OCI-M2 (cell line): ENCODE results near the gene LRRC4C.

Experiments
- DNase-seq: peaks from one replicate; lab custom pipeline; 2025; ENCODE audit not compliant: unreplicated experiment; lab: John Stamatoyannopoulos, UW

Gene LRRC4C

DNA sequence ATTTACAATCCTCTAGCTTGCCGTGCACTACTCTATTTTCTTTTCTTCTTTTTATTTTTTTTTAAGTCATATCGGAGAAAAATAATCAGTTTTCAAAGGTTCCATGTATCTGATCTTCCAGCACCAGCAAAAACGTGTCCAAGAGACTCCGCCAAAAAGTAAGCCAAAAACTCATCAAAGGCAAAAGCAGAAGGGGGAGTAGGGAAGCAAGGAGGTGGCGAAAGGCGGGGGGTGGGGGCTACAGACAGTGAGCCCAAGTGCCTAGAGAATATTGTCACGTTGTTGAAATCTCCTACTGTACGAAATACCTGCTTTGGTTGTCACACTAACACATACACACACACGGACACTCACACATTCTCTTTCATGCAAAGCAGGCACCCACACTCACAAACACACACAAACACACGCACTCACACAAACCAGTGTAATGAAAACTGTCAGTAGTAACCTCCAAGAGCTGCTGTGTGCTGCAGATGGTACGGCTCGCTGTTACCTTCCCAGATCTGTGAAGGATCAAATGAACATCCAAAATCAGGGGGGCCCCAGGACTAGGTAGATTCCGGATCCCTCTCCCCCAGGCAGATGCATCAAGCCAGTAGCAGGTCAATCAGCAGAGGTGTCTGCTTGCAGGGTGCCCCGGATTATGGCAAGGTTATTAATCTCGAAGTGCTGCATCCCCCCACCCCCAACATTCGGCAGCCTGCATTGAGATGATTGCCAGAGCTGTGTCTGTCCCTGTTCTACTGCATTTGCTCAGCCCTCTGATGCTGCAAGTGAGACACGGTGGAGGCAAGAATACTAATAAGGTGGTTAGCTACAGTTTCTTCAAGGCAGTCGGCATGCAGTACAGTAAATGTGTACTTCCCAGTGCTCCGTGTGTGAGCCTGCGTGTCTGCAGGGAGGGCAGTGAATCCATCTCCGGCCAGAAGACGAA is at the start of gene LRRC4C:
LRRC4C (minus strand) TSS at position 188 of the 937 bp plus-strand sequence.
- no peak for DNase-seq

DNA sequence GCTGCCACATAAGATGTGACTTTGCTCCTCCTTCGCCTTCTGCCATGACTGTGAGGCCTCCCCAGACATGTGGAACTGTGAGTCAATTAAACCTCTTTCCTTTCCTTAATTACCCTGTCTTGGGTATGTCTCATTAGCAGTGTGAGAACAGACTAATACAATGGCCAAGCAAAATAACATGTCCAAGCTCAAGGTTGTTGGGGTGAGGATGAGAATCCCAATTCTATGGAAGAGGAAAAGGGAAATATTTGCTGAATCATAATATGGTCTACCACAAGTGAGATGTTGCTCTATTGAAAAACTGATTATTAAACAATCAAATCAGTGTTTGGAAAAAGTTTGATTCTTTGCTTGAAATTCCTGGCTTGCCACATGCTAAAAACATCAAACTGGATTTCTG is 48.7 kb upstream of the LRRC4C start:
- no peak for DNase-seq

DNA sequence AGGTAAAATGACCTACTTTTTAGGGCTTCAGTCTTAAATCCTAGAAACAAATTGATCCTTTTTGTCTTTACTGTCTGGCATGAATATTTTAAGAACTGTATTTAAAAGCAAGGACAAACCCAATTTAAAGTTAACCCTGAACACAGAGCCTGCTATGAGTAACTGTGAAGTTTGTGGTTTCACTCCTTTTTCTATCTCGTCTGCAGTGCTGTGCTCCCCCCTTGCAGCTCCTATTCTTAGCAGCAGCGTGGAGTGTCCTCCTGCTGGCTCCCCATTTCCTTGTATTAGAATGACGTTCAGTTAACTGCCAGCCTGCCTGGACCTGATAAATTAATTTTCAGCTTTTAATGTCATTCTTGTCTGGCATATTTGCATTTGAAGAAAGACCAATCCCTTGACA is 40.0 kb upstream of the LRRC4C start:
- DNase-seq = no peak

DNA sequence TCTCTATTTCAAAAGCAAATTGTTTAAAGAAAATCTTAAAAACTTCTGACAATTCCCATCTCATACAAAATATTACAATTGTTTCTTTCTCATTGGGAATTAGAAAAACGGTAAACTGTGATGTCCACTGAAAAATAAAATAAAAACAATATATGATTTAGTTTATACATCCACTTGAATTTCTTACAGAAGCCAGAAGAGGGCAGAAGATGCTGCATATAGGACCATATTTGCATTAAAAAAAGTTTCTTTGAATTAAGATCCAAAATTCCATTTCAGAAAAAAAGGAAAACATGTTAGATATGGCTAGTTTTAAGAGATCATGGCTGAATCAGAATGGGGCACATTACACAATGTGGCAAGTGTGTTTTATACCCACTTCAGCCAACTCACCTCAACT is 39.3 kb upstream of the LRRC4C start:
- no peak for DNase-seq

DNA sequence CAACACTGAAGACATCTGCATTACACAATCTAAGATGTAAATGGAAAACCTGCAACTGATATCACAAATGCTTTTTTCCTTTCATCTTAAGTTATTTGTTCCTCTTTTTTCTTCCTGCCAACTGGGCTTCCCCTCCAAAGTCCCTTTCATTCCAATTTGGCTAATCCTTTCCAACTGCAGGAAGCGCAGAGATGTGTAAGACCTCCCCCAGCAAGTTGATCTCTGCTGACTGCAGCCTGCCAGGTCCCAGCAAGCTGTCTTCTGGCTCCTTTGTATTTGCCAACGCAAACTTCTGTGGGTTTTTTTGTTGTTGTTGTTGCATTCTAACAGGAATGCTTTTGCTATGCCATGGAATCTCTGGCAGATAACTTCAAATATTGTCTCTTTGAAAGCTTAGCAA is 38.5 kb upstream of the LRRC4C start:
- no peak for DNase-seq

DNA sequence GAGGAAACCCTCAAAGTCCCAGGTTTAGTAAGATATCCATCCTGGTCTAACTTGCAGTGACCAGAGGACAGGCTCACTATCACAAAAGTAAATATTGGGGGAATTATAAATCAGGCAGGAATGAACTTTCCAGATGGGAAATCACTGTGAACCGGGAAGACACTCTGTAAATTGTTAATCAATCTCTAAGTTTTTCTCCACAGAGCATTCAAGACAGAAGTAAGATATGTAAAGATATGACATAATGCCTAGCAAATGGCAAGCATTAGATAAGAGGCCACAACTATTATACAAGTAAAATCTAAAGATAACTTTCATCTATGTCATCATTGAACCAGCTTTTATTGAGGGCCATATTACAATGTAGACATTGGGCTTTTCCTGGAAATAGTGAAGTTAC is 35.3 kb upstream of the LRRC4C start:
- no peak for DNase-seq

DNA sequence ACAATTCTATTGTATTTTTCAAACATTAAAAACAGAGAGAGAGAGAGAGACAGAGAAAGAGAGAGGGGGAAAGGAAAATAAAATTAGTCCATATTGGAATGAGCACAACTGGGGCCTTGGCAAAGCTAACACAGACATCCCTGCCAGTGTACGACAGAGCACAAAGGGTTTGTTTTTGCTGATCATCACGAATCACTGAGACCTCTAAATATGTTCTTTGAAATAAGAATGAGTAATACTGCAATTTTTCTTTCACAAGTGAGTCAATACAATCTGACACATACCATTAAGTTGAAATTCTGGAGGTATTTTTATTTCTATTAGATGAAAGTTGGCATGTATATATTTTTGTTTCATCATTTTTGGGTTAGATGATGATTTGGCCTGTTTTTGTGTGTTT is 27.0 kb upstream of the LRRC4C start:
- no peak for DNase-seq

DNA sequence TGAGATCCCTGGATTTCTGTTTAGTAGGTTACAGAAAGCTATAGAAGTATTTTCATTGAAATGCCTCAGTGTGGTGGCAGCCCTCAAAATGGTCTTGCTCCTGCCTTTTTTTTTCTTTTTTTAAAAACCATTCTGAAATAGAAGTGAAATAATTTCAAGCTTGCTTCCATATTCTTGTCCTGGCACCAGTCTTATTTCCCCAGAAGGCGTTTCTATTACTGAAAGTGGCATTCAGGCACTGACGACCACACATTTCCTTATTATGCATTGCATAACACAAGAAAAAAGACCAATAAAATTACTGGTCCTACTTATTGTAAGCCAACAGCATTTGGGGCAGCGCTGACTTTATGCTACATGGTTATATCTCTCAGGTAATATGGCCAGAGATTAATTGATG is 24.5 kb upstream of the LRRC4C start:
- DNase-seq = no peak

DNA sequence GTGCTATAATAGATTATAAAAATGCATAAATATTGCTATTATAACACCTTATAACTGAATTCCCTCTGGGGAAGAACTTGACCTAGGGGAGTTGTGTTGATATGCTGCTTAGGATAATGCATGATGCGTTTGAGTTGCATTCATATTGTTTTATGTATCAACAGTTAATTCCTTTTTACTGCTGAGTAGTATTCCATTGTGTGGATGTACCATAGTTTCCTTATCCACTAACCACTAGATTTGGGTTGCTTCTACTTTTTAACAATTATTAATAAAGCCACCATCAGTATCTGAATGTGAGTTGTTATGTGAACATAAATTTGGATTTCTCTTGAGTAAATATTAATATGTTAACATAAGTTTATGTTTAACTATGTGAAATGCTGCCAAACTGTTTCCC is 19.7 kb upstream of the LRRC4C start:
- no peak for DNase-seq

DNA sequence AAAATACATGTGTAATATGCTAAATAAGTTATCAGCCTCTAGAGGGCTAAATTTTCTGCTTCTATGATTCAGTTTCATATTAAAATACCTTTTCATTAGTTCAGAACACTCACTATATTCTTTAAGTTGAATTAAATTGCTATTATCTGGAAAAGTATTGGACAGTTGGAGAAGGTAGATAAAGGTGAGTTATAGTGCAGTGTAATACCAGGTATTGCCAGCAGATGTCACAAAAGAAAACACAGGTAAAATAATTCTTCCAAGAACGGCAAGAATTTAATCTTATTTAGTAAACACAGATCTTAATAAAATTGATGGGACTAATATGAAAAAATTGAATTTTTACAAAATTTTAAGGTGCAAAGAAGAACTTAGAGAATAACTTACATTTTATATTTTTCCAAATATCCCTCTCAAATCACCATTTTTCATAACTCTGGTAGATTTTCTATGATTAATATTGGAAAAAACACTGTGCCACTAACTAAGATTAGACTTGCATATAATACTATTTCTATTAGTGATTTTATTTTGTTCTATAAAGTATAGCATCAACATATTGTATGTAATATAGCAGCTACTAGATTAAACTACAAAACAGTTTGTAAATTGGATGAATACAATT is 1.7 kb upstream of the LRRC4C start:
- DNase-seq = no peak

DNA sequence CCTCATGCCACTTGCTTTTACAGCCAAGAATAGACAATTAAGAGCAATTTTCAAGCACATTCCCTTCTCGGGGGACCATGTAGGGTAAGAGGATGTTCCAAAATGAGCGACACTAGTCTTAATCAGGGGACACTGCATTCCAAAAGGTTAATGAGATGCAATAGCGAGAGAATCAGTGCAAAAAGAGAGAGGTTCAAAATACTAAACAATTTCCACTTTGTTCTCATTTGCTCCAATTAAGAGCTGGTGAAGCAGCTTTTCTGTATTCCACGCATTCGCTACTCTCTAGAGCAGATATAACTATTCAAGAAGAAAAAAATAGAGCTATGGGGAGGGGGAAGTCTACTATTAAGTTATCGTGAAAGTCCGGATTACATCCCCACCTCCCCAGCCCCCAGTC is 811 bp downstream of the LRRC4C start:
- DNase-seq = no peak

DNA sequence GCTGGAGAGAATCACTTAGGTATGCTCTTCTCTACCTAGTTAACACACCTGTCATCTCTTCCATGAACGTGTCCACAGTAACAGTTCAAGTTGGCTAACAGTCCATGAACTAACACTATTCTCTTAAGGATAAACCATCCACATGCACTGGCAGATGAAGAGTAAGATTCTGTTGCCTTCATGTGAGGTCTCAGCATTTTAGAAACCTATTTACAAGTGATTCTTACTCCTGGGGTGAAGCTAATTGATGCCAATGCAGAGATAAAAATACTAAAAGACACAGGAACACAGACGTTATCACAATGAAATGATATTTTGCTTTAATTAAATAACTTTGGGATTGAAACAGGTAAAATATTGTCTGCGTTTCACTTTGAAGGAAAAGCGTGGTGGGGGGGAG is 1.3 kb downstream of the LRRC4C start:
- DNase-seq = no peak

DNA sequence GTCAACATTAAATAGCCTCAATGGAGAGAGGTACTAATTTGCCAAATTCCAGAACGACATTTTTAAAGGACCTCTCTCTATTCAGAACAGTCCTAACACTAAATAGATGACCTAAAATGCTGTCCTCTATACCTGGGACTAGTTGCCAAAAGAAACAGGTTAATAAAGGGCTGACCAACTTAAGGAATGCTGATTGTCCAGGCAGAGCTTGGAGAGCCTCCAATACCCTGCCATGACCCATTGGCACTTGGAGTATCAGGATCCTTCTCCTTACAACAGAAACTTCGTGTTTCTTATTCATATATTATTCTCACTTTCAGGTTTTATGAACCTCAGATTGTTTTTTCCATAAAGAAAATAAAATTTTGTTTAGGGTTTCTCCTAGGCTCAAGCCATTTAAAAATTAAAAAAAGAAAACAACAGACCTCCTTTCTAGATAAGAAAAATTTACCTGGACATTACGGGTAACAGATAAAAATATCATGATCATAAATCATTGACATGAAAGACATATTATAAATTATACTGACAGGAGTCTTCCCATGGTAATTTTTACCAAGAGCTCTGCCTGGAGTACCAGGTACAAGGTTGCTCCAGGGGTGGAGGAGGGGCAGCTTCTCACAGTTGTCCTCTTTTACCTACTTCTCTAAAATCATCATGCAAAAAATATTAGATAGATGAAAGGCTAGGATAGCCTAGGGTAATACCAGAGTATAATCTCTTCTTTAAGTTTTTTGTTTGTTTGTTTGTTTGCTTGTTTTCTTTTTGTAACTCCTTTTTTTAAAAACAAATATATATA is 2.0 kb downstream of the LRRC4C start:
- DNase-seq = no peak

DNA sequence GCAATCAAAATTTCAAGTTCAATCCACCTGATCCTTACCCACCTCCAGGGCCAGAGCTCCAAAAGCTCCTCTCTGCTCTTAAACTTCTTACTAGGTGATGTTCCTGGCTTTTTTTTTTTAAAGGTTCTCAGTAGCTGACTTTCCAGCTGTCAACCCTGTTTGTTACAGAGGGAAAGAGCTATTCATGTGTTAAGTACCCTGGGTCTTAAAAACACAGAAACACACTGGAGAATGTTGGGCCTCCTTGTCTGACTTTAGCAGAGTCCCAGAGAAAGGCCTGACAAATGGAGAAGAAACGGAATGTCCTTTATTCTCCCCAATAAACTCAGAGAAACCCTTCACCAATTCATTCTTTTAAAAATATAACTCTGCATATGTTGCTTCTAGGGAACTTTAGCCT is 3.2 kb downstream of the LRRC4C start:
- no peak for DNase-seq

DNA sequence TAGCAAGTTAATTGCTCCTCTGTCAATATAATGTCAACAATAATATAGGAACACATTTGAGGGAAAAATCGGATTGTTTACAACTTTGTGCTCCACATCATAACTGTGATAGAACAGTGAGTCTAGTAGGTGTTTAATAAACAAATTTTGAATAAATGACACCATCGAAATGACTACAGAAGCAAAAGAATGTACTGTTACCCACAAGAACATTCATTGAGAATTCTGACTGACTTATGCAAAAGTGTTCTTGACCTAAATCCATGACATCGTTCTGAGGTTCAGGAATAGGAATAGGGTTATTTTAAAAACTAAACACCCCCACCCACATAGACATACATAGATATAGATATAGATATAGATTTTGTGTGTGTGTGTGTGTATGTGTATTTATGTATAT is 8.4 kb downstream of the LRRC4C start:
- DNase-seq = no peak

DNA sequence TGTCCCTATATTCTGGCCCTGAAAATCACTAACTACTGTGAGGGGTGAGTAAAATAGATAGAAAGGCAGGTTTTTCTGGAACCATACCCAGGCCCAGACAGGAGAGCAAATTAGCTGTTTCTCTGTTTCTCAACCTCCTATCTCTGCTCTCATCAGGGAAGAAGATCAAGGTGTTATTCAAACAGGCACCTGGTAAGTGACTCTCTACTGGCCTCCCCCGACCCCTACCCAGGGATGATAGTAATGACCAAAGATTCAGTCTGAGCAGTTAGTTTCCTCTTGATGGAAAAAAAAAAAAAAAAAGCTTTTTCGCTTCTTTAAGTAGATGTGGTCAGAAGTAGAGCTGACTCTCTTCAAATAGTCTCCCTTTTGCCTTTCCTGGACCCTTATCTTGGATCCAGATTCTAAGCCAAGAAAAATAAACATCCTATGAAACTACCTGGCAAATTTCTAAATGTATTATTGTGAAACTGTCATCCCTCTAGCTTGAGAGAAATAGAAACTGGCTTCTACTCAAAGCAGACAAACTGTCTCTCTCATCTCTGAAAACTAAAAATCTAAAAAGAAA is 9.9 kb downstream of the LRRC4C start:
- no peak for DNase-seq

DNA sequence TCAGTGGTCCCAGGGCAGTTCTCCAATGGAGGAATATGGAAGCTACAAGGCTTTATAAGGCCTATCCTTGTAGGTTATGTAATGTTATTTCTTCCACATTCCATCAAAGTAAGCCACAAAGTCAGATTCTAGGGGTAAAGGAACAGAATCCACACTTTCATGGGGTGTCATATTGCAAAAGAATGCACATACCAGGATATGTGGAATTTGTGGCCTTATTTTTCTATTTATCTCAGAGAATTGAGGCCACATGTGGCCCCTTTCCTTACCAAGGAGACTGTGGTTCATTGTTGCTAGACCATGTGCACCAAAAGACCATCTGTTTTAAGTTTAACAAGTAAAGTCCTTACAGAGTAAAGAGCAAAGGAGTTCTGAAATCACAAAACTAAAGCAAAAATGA is 12.9 kb downstream of the LRRC4C start:
- DNase-seq = no peak

DNA sequence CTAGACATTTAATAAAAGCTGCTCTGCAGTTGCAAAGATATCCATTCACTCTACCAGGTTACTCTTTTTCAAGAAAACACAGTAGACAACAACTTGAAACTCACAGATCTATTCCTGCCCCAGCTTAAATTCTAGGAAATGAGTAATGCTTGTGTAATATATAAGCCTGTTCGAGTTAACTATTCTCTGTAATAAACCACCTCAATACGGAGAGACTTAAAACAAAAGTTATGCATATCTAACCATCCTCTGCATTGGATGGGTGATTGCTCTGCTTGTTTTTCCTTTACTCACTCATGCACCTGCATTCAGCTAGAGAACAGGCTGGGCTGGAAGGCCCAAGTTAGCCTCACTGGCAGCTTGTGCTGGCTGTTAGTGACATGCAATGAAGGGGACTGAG is 13.3 kb downstream of the LRRC4C start:
- DNase-seq = no peak

DNA sequence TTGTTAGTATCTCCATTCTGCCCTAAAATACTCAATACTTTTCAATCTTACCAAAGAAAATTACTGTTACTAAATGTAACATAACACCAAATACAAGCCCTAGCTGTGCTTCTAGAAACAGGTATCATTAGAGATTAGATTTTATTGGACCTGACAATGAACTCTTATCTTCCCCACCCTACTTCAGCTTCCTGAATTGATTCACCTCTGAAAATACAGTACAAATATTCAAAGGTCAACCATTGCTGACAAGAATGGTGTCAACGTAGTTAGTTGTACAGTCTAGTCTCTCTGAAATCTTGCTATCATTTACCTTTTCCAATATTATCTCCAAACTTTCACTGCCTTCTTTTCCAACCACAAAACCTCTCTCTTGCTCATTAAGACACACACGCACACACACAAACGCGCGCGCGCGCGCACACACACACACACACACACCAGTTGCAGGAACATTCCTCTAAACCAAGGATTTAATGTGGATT is 22.4 kb downstream of the LRRC4C start:
- DNase-seq = no peak

DNA sequence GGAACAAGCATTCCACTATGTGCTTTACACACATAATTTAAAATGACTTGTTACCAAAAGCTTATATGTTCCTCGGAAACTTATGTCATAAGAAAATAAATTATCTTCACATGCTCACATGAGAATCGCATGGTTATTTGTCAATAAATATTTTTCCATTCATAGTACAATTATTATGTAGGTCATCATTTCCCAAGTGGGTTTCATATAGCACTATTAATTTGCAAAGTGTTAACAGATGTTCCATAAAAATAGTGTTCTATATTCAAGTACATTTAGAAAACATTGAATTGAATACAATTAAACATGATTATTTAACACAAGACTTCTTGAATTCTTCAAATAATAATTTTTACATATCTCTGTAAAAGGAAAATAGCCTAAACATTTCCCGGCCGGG is 23.9 kb downstream of the LRRC4C start:
- no peak for DNase-seq

DNA sequence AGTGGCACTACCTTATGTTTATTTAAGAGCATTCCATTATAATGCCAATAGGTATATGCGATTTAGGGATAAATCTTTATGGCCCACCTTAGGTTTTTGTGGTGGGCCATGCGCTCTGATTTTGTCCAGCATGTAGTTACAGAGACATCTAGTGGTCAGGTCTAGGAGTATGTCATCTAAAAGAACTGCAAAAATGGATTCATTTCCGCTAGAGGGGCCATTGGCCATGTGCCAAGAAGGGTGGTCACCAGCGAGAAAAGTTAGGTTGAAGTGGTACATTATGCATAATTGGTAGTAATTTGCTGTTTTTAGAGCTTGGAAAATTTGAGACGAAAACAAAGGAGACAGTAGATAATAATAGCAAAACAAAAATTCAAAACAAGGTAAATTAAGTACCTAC is 27.7 kb downstream of the LRRC4C start:
- DNase-seq = no peak
